GM23338 (cell line): ENCODE measurements around the gene CD44. TPM values are rescaled to one million over a fixed set of nuclear protein-coding genes. Genes with fewer than 3 reads are reported as not detected.

ENCODE experiments used
- ATAC-seq: fragments of 200-7000 bp; cut with Tn5 transposase; 3 replicates; pipeline ENCODE4 v1.9.1; 2020
- DNase-seq: peaks from one replicate; pipeline ENCODE4 v3.0.0-alpha.2; 2015; ENCODE audit warnings: low spot score
- H2AFZ ChIP-seq: fragments of 200-600 bp; sonication (generic); 2 replicates; pipeline ENCODE4 v1.8.0; 2016; ENCODE audit warnings: antibody characterized with exemption, mild to moderate bottlenecking, moderate library complexity
- H3F3A ChIP-seq: fragments of 200-600 bp; sonication (generic); replicated peaks from 2 replicates; pipeline ENCODE4 v1.8.0; 2017; ENCODE audit warnings: antibody characterized with exemption, mixed run types, low read depth
- H3K27ac ChIP-seq: fragments of 200-600 bp; sonication (generic); 2 replicates; pipeline ENCODE4 v1.6.1; 2016; ENCODE audit warnings: low read depth
- H3K27me3 ChIP-seq: fragments of 200-600 bp; sonication (generic); 2 replicates; pipeline ENCODE4 v1.8.0; 2016; ENCODE audit warnings: mild to moderate bottlenecking, mixed run types, moderate library complexity; ENCODE audit not compliant: insufficient read depth
- H3K36me3 ChIP-seq: fragments of 200-600 bp; sonication (generic); 2 replicates; pipeline ENCODE4 v1.8.0; 2016; ENCODE audit warnings: mild to moderate bottlenecking; ENCODE audit not compliant: insufficient read depth
- H3K4me1 ChIP-seq: fragments of 200-600 bp; sonication (generic); 2 replicates; pipeline ENCODE4 v1.8.0; 2016; ENCODE audit warnings: mild to moderate bottlenecking, moderate library complexity; ENCODE audit not compliant: insufficient read depth
- H3K4me2 ChIP-seq: fragments of 200-600 bp; sonication (generic); 2 replicates; pipeline ENCODE4 v1.7.1; 2017; ENCODE audit warnings: mixed run types
- H3K4me3 ChIP-seq: fragments of 200-600 bp; sonication (generic); 2 replicates; pipeline ENCODE4 v1.6.1; 2016; ENCODE audit warnings: mixed run types
- H3K79me2 ChIP-seq: fragments of 200-600 bp; sonication (generic); replicated peaks from 2 replicates; pipeline ENCODE4 v1.8.0; 2017; ENCODE audit warnings: mild to moderate bottlenecking; ENCODE audit not compliant: insufficient read depth
- H3K9me2 ChIP-seq: fragments of 200-600 bp; sonication (generic); 2 replicates; pipeline ENCODE4 v1.8.0; 2017; ENCODE audit not compliant: insufficient read depth
- H4K20me1 ChIP-seq: fragments of 200-600 bp; sonication (generic); replicated peaks from 2 replicates; pipeline ENCODE4 v1.8.0; 2017; ENCODE audit warnings: mild to moderate bottlenecking; ENCODE audit not compliant: insufficient read depth
- H3K27ac Mint-ChIP-seq: 2 replicates; pipeline ENCODE4 v1.8.0; 2020; ENCODE audit warnings: inconsistent platforms, mild to moderate bottlenecking, moderate library complexity, mixed read lengths
- H3K27me3 Mint-ChIP-seq: 3 replicates; pipeline ENCODE4 v1.8.0; 2022; ENCODE audit warnings: low read depth, mild to moderate bottlenecking, moderate library complexity, mixed read lengths, inconsistent platforms; ENCODE audit not compliant: insufficient read depth, poor library complexity
- H3K36me3 Mint-ChIP-seq: 3 replicates; pipeline ENCODE4 v1.8.0; 2021; ENCODE audit warnings: low read depth, mild to moderate bottlenecking, inconsistent platforms, moderate library complexity, mixed read lengths
- H3K4me1 Mint-ChIP-seq: 3 replicates; pipeline ENCODE4 v1.8.0; 2020; ENCODE audit warnings: mild to moderate bottlenecking, inconsistent platforms, mixed read lengths
- H3K4me3 Mint-ChIP-seq: 3 replicates; pipeline ENCODE4 v1.8.0; 2021; ENCODE audit warnings: moderate library complexity, mild to moderate bottlenecking, inconsistent platforms, mixed read lengths
- H3K9me3 Mint-ChIP-seq: 3 replicates; pipeline ENCODE4 v1.8.0; 2020; ENCODE audit warnings: moderate library complexity, mild to moderate bottlenecking, inconsistent platforms, mixed read lengths
- CREB1 ChIP-seq: fragments of 250-450 bp; sonication (Bioruptor Pico); IDR thresholded peaks from 2 replicates; pipeline ENCODE4 v1.5.0; 2020; ENCODE audit warnings: low read depth, mild to moderate bottlenecking, moderate library complexity
- EZH2 ChIP-seq: fragments of 200-600 bp; sonication (generic); IDR thresholded peaks from one replicate; pipeline ENCODE4 v1.8.0; 2017; ENCODE audit warnings: antibody characterized with exemption, mild to moderate bottlenecking, low read depth; ENCODE audit not compliant: unreplicated experiment
- EZH2phosphoT487 ChIP-seq: fragments of 200-600 bp; sonication (generic); IDR thresholded peaks from one replicate; pipeline ENCODE4 v1.8.1; 2018; ENCODE audit warnings: antibody characterized with exemption; ENCODE audit not compliant: unreplicated experiment
- JUNB ChIP-seq: IDR thresholded peaks from one replicate; pipeline ENCODE4 v1.6.1; 2016; ENCODE audit warnings: antibody characterized with exemption; ENCODE audit not compliant: unreplicated experiment
- NANOG ChIP-seq: IDR thresholded peaks from 2 replicates; pipeline ENCODE4 v1.6.1; 2016; ENCODE audit warnings: antibody characterized with exemption, borderline replicate concordance
- STAT1 ChIP-seq: IDR thresholded peaks from one replicate; pipeline ENCODE4 v1.6.1; 2016; ENCODE audit warnings: antibody characterized with exemption; ENCODE audit not compliant: unreplicated experiment
- ZNF114 ChIP-seq: fragments of 250-450 bp; sonication (Bioruptor Pico); IDR thresholded peaks from 2 replicates; pipeline ENCODE4 v1.5.0; 2020; ENCODE audit warnings: mild to moderate bottlenecking, moderate library complexity
- ZNF331 ChIP-seq: fragments of 250-450 bp; sonication (Bioruptor Pico); IDR thresholded peaks from 2 replicates; pipeline ENCODE4 v1.5.0; 2020; ENCODE audit warnings: low read depth, mild to moderate bottlenecking, moderate library complexity
- polyA plus RNA-seq: library from polyadenylated mRNA; unstranded; fragments of >200 nt; fragmentation: Nextera tagmentation; extraction: Ambion mirVana; gene quantifications from 2 replicates; pipeline ENCODE4 v1.2.1, GENCODE V29; 2016
- total RNA-seq: library from RNA; depleted of rRNA; stranded (reverse); fragments of >200 nt; shearing (Covaris generic); gene quantifications from 2 replicates; pipeline ENCODE4 v1.2.3, GENCODE V29; 2014
- TF ChIP-seq, protein P1 (sequence below): IDR thresholded peaks from one replicate; pipeline ENCODE4 v1.6.1; 2018; ENCODE audit warnings: antibody characterized with exemption; ENCODE audit not compliant: unreplicated experiment
- TF ChIP-seq, protein P2 (sequence below): fragments of 250-450 bp; sonication (Bioruptor Pico); IDR thresholded peaks from 2 replicates; pipeline ENCODE4 v1.5.0; 2020; ENCODE audit warnings: mild to moderate bottlenecking, moderate library complexity

Gene CD44
- total and polyA plus RNA-seq, 2 experiments from 2014 or later = 4.0 to 10.1 TPM

DNA sequence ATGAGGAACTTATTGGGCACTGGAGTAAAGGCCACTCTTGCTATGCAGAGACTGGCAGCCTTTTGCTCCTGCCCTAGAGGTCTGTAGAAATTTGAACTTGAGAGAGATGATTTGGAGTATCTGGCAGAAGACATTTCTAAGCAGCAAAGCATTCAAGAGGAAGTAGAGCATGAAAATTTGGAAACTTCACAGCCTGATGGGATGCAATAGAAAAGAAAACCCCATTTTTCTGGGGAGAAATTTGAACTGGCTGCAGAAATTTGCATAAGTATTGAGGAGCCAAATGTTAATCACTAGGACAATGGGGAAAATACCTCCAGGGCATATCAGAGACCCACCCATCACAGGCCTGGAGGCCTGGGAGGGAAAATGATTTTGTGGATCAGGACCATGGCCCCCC lies 29.9 kb upstream of the CD44 start (continued):
- TF ChIP-seq, protein P1, sequence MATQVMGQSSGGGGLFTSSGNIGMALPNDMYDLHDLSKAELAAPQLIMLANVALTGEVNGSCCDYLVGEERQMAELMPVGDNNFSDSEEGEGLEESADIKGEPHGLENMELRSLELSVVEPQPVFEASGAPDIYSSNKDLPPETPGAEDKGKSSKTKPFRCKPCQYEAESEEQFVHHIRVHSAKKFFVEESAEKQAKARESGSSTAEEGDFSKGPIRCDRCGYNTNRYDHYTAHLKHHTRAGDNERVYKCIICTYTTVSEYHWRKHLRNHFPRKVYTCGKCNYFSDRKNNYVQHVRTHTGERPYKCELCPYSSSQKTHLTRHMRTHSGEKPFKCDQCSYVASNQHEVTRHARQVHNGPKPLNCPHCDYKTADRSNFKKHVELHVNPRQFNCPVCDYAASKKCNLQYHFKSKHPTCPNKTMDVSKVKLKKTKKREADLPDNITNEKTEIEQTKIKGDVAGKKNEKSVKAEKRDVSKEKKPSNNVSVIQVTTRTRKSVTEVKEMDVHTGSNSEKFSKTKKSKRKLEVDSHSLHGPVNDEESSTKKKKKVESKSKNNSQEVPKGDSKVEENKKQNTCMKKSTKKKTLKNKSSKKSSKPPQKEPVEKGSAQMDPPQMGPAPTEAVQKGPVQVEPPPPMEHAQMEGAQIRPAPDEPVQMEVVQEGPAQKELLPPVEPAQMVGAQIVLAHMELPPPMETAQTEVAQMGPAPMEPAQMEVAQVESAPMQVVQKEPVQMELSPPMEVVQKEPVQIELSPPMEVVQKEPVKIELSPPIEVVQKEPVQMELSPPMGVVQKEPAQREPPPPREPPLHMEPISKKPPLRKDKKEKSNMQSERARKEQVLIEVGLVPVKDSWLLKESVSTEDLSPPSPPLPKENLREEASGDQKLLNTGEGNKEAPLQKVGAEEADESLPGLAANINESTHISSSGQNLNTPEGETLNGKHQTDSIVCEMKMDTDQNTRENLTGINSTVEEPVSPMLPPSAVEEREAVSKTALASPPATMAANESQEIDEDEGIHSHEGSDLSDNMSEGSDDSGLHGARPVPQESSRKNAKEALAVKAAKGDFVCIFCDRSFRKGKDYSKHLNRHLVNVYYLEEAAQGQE = no peak
- TF ChIP-seq EZH2 = no peak

DNA sequence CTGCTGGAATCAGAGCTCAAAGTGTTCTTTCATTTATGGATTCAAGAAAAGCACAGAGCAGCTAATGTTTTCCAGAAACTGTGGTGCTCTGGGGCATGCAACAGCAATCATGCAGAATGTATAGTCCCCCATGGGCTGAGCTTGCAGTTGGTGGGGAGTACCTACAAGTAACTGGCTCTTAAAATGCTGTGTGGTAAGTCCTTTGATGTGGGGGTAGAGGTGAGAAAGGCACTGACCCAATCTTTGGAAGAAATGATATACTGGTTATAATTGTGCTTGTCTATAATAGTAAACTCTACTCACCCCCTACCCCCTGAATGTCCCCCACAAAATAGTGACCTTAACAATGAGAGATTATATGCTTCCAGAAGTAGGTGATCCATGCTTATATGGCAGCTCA lies 29.1 kb upstream of the CD44 start:
- no peaks in the 10 kb centered on the region for H3K79me2 ChIP-seq
- peaks cover 3% of the 10 kb centered on the region; the same call in 2 of the 3 replicates for H3K4me1 Mint-ChIP-seq
- H3K9me2 ChIP-seq = peaks cover 24% of the 10 kb centered on the region
- H3K27ac Mint-ChIP-seq = no peak overlapping the region
- H3K4me2 ChIP-seq = no peak overlapping the region
- H4K20me1 ChIP-seq = no peaks in the 10 kb centered on the region
- H3K4me3 Mint-ChIP-seq = no peak overlapping the region
- H3K4me3 ChIP-seq = no peak overlapping the region
- no peaks in the 10 kb centered on the region for H3F3A ChIP-seq
- peaks cover 5% of the 10 kb centered on the region; the same call in 2 of the 3 replicates for H3K9me3 Mint-ChIP-seq
- no peaks in the 10 kb centered on the region for H3K27me3 ChIP-seq
- TF ChIP-seq, protein P1 = no peak
- TF ChIP-seq NANOG = no peak
- TF ChIP-seq EZH2 = no peak
- TF ChIP-seq, protein P2, sequence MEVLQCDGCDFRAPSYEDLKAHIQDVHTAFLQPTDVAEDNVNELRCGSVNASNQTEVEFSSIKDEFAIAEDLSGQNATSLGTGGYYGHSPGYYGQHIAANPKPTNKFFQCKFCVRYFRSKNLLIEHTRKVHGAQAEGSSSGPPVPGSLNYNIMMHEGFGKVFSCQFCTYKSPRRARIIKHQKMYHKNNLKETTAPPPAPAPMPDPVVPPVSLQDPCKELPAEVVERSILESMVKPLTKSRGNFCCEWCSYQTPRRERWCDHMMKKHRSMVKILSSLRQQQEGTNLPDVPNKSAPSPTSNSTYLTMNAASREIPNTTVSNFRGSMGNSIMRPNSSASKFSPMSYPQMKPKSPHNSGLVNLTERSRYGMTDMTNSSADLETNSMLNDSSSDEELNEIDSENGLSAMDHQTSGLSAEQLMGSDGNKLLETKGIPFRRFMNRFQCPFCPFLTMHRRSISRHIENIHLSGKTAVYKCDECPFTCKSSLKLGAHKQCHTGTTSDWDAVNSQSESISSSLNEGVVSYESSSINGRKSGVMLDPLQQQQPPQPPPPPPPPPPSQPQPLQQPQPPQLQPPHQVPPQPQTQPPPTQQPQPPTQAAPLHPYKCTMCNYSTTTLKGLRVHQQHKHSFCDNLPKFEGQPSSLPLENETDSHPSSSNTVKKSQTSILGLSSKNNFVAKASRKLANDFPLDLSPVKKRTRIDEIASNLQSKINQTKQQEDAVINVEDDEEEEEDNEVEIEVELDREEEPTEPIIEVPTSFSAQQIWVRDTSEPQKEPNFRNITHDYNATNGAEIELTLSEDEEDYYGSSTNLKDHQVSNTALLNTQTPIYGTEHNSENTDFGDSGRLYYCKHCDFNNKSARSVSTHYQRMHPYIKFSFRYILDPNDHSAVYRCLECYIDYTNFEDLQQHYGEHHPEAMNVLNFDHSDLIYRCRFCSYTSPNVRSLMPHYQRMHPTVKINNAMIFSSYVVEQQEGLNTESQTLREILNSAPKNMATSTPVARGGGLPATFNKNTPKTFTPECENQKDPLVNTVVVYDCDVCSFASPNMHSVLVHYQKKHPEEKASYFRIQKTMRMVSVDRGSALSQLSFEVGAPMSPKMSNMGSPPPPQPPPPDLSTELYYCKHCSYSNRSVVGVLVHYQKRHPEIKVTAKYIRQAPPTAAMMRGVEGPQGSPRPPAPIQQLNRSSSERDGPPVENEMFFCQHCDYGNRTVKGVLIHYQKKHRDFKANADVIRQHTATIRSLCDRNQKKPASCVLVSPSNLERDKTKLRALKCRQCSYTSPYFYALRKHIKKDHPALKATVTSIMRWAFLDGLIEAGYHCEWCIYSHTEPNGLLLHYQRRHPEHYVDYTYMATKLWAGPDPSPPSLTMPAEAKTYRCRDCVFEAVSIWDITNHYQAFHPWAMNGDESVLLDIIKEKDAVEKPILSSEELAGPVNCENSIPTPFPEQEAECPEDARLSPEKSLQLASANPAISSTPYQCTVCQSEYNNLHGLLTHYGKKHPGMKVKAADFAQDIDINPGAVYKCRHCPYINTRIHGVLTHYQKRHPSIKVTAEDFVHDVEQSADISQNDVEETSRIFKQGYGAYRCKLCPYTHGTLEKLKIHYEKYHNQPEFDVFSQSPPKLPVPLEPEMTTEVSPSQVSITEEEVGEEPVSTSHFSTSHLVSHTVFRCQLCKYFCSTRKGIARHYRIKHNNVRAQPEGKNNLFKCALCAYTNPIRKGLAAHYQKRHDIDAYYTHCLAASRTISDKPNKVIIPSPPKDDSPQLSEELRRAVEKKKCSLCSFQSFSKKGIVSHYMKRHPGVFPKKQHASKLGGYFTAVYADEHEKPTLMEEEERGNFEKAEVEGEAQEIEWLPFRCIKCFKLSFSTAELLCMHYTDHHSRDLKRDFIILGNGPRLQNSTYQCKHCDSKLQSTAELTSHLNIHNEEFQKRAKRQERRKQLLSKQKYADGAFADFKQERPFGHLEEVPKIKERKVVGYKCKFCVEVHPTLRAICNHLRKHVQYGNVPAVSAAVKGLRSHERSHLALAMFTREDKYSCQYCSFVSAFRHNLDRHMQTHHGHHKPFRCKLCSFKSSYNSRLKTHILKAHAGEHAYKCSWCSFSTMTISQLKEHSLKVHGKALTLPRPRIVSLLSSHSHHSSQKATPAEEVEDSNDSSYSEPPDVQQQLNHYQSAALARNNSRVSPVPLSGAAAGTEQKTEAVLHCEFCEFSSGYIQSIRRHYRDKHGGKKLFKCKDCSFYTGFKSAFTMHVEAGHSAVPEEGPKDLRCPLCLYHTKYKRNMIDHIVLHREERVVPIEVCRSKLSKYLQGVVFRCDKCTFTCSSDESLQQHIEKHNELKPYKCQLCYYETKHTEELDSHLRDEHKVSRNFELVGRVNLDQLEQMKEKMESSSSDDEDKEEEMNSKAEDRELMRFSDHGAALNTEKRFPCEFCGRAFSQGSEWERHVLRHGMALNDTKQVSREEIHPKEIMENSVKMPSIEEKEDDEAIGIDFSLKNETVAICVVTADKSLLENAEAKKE = no peak
- no peak for TF ChIP-seq JUNB
- no peak for TF ChIP-seq ZNF331 (CRISPR knock-in tag)
- no peak for TF ChIP-seq STAT1
- no peak for TF ChIP-seq CREB1
- no peak for TF ChIP-seq ZNF114
- TF ChIP-seq EZH2phosphoT487 = no peak
- H3K36me3 Mint-ChIP-seq = no peaks in the 10 kb centered on the region
- ATAC-seq (no peak), DNase-seq (no peak)
- H3K36me3 ChIP-seq = no peaks in the 10 kb centered on the region
- peaks cover 5% of the 10 kb centered on the region for H3K27me3 Mint-ChIP-seq
- no peaks in the 10 kb centered on the region; the same call in 1 of the 2 replicates for H3K4me1 ChIP-seq
- no peak overlapping the region for H3K27ac ChIP-seq
- no peak overlapping the region for H2AFZ ChIP-seq
